ENCODE data around the gene CHCHD4.

- no peak for TF ChIP-seq CTCF (IDR thresholded peaks at IDR 0.05)
- no peak for TF ChIP-seq POLR2A (IDR thresholded peaks at IDR 0.05)
These were observed 735 bp upstream of the CHCHD4 start for GRCh38 chr3:14125193-14126016.

Data from right lobe of liver (tissue), 4 donors.